Calu3 (cell line): ENCODE data around the gene SLC25A21. TPM values are rescaled to one million over a fixed set of nuclear protein-coding genes. Genes with fewer than 3 reads are reported as not detected.

ENCODE experiments used
- BruUV-seq: library from RNA; stranded (reverse); fragments of 400-500 nt; replicated peaks from 2 replicates; lab custom pipeline; 2021; lab: Mats Ljungman, UMichigan
- CTCF ChIA-PET: fragments of 300-600 bp; sonication (Branson Sonifier 250); formaldehyde crosslinking; loops from one replicate; lab custom pipeline; 2022; ENCODE audit warnings: antibody characterized with exemption; lab: Charles Lee
- DNase-seq: peaks from one replicate; pipeline ENCODE4 v3.0.0; 2022
- H3K27ac Mint-ChIP-seq: one replicate; pipeline ENCODE4 v1.8.0; 2022; ENCODE audit warnings: mixed read lengths; ENCODE audit not compliant: unreplicated experiment
- H3K27me3 Mint-ChIP-seq: one replicate; pipeline ENCODE4 v1.8.0; 2022; ENCODE audit warnings: mixed read lengths; ENCODE audit not compliant: unreplicated experiment
- H3K36me3 Mint-ChIP-seq: one replicate; pipeline ENCODE4 v1.8.0; 2022; ENCODE audit warnings: mild to moderate bottlenecking, moderate library complexity, mixed read lengths; ENCODE audit not compliant: insufficient read depth, unreplicated experiment
- H3K4me1 Mint-ChIP-seq: one replicate; pipeline ENCODE4 v1.8.0; 2022; ENCODE audit warnings: mild to moderate bottlenecking, low read depth, mixed read lengths; ENCODE audit not compliant: unreplicated experiment
- H3K4me3 Mint-ChIP-seq: one replicate; pipeline ENCODE4 v1.8.0; 2022; ENCODE audit warnings: mild to moderate bottlenecking, low read depth, moderate library complexity, mixed read lengths; ENCODE audit not compliant: unreplicated experiment
- H3K9me3 Mint-ChIP-seq: one replicate; pipeline ENCODE4 v1.8.0; 2022; ENCODE audit warnings: low read depth, mixed read lengths; ENCODE audit not compliant: unreplicated experiment
- CTCF ChIP-seq: fragments of 200-600 bp; IDR thresholded peaks from one replicate; pipeline ENCODE4 v1.8.0; 2022; ENCODE audit warnings: antibody characterized with exemption; ENCODE audit not compliant: unreplicated experiment
- intact Hi-C: fragments of 100-400 bp; cut with micrococcal nuclease; formaldehyde crosslinking; loops from one replicate; pipeline ENCODE4 v1.10.0; 2022; ENCODE audit not compliant: unreplicated experiment
- total RNA-seq: library from RNA; stranded (reverse); gene quantifications from 2 replicates; pipeline ENCODE4 v1.2.3, GENCODE V29; 2022

The SLC25A21 gene
- total RNA-seq, 1 experiment from 2014 or later, result 1.4 TPM

- peak; percentile 2 for DNase-seq
- CTCF ChIA-PET, result interaction anchor here (0.6 to 0.9 kb wide), 2 partner anchors 10 to 73 kb away, joined by 3 read pairs; no protein-coding TSS in a partner anchor
- Mint-ChIP-seq H3K4me3 (no peak overlapping the region), H3K27ac (no peak overlapping the region), H3K4me1 (peaks cover 10% of the 10 kb centered on the region), H3K36me3 (no peaks in the 10 kb centered on the region), H3K9me3 (peaks cover 5% of the 10 kb centered on the region), H3K27me3 (no peaks in the 10 kb centered on the region)
- no peak for TF ChIP-seq CTCF
- BruUV-seq, result no TSS peak
- intact Hi-C loops, result no loop called here
Observed at GRCh38 chr14:36690311-36691040, 481.9 kb downstream of the SLC25A21 start.

GRCh38 chr14:36684946-36685345 is 487.5 kb downstream of the SLC25A21 start:
- intact Hi-C loops, result no loop called here
- Mint-ChIP-seq H3K36me3 (no peaks in the 10 kb centered on the region), H3K4me3 (no peak overlapping the region), H3K9me3 (peaks cover 3% of the 10 kb centered on the region), H3K27me3 (no peaks in the 10 kb centered on the region), H3K27ac (no peak overlapping the region), H3K4me1 (no peaks in the 10 kb centered on the region)
- no peak for TF ChIP-seq CTCF
- CTCF ChIA-PET, result no interaction called here
- no TSS peak for BruUV-seq
- no peak for DNase-seq

GRCh38 chr14:36683083-36683724 is 489.2 kb downstream of the SLC25A21 start:
- no peak for DNase-seq
- H3K27me3 Mint-ChIP-seq, result no peaks in the 10 kb centered on the region
- BruUV-seq, result no TSS peak
- TF ChIP-seq CTCF, result no peak
- H3K9me3 Mint-ChIP-seq, result no peaks in the 10 kb centered on the region
- H3K27ac Mint-ChIP-seq, result no peak overlapping the region
- intact Hi-C loops, result no loop called here
- CTCF ChIA-PET, result no interaction called here
- H3K36me3 Mint-ChIP-seq, result no peaks in the 10 kb centered on the region
- no peaks in the 10 kb centered on the region for H3K4me1 Mint-ChIP-seq
- H3K4me3 Mint-ChIP-seq, result no peak overlapping the region

DNA sequence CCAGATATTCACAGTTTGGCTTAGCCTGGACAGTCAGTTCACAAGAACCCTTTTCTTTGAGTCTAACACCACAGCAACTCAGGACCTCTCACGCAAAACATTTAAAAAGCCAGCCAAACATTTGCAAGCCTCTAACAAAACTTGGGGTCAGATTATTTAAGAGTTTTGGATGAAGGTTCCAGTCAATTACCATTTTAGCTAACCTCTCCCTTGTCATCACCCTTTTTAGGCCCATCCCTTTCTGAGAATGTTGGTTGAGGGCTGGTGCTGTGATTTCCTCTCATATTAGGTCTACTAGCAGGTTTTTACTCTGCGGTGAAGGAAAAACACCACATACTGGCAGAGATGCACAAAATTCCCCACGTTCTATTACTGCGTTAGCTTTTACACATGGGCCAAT is 490.1 kb downstream of the SLC25A21 start:
- TF ChIP-seq CTCF, result no peak
- Mint-ChIP-seq H3K4me1 (no peaks in the 10 kb centered on the region), H3K9me3 (no peaks in the 10 kb centered on the region), H3K27me3 (no peaks in the 10 kb centered on the region), H3K4me3 (no peak overlapping the region), H3K36me3 (no peaks in the 10 kb centered on the region), H3K27ac (no peak overlapping the region)
- no peak for DNase-seq
- CTCF ChIA-PET, result interaction anchor here (0.5 kb wide), 1 partner anchor 1281 kb away, joined by 4 read pairs; no protein-coding TSS in a partner anchor
- no TSS peak for BruUV-seq
- intact Hi-C loops, result no loop called here
